Neuronal stem cell (in vitro differentiated cells): ENCODE data around the gene RPS6KA2.

Source experiments
- DNase-seq: peaks from one replicate; pipeline ENCODE4 v3.0.0-alpha.2; 2013; ENCODE audit warnings: low spot score
- H2AFZ ChIP-seq: one replicate; pipeline ENCODE4 v1.6.1; 2013; ENCODE audit warnings: mild to moderate bottlenecking, low read length, inconsistent platforms
- H2AK5ac ChIP-seq: 2 replicates; pipeline ENCODE4 v1.6.1; 2013; ENCODE audit warnings: low read depth, mild to moderate bottlenecking, inconsistent platforms, low read length, moderate library complexity, mixed read lengths
- H2BK120ac ChIP-seq: 2 replicates; pipeline ENCODE4 v1.6.1; 2013; ENCODE audit warnings: low read depth, mild to moderate bottlenecking, inconsistent platforms, low read length, moderate library complexity, mixed read lengths
- H2BK12ac ChIP-seq: one replicate; pipeline ENCODE4 v1.6.1; 2013; ENCODE audit warnings: low read length, inconsistent platforms
- H2BK15ac ChIP-seq: 2 replicates; pipeline ENCODE4 v1.6.1; 2013; ENCODE audit warnings: mild to moderate bottlenecking, low read length, inconsistent platforms, mixed read lengths
- H2BK5ac ChIP-seq: one replicate; pipeline ENCODE4 v1.6.1; 2013; ENCODE audit warnings: inconsistent platforms, mild to moderate bottlenecking, low read length, moderate library complexity
- H3K14ac ChIP-seq: one replicate; pipeline ENCODE4 v1.6.1; 2013; ENCODE audit warnings: low read length, inconsistent platforms
- H3K18ac ChIP-seq: 2 replicates; pipeline ENCODE4 v1.6.1; 2013; ENCODE audit warnings: low read length, inconsistent platforms
- H3K23ac ChIP-seq: 2 replicates; pipeline ENCODE4 v1.6.1; 2013; ENCODE audit warnings: low read depth, mild to moderate bottlenecking, mixed read lengths, low read length, inconsistent platforms; ENCODE audit not compliant: poor library complexity
- H3K27ac ChIP-seq: replicated peaks from 3 replicates; pipeline ENCODE4 v1.5.1; 2013; ENCODE audit warnings: low read length, inconsistent platforms
- H3K27me3 ChIP-seq, 3 experiments: 2 replicates each; pipeline ENCODE4 v1.6.1; 2013; ENCODE audit warnings: low read length in 3 of 3, mild to moderate bottlenecking in 2 of 3, inconsistent platforms in 1 of 3, low read depth in 1 of 3, mixed read lengths in 1 of 3, moderate library complexity in 1 of 3; ENCODE audit not compliant: control insufficient read depth in 3 of 3, insufficient read depth in 3 of 3
- H3K36me3 ChIP-seq, 2 donors: replicated peaks in 1 of 2; 2 replicates each; pipeline ENCODE4 v1.6.1; 2013; ENCODE audit warnings: low read length in 2 of 2; ENCODE audit not compliant: control insufficient read depth in 2 of 2, insufficient read depth in 2 of 2
- H3K4ac ChIP-seq: 2 replicates; pipeline ENCODE4 v1.6.1; 2013; ENCODE audit warnings: inconsistent platforms, mild to moderate bottlenecking, low read length, moderate library complexity
- H3K4me1 ChIP-seq, 2 donors: 1 replicate in 1 of 2; 2 replicates in 1 of 2; pipeline ENCODE4 v1.6.1; 2013; ENCODE audit warnings: low read length in 2 of 2, low read depth in 1 of 2; ENCODE audit not compliant: control insufficient read depth in 2 of 2, insufficient read depth in 1 of 2
- H3K4me2 ChIP-seq: one replicate; pipeline ENCODE4 v1.6.1; 2013; ENCODE audit warnings: mild to moderate bottlenecking, low read length, inconsistent platforms; ENCODE audit not compliant: insufficient read depth, poor library complexity, severe bottlenecking
- H3K4me3 ChIP-seq, 2 donors: 2 replicates each; pipeline ENCODE4 v1.5.1; 2013; ENCODE audit warnings: low read length in 2 of 2, mild to moderate bottlenecking in 2 of 2, inconsistent platforms in 1 of 2, moderate library complexity in 1 of 2
- H3K79me1 ChIP-seq: one replicate; pipeline ENCODE4 v1.6.1; 2013; ENCODE audit warnings: low read depth, mild to moderate bottlenecking, inconsistent platforms, low read length, moderate library complexity
- H3K9ac ChIP-seq: one replicate; pipeline ENCODE4 v1.6.1; 2013; ENCODE audit warnings: mild to moderate bottlenecking, low read depth, low read length, inconsistent platforms; ENCODE audit not compliant: poor library complexity
- H3K9me3 ChIP-seq, 2 donors: replicated peaks in 1 of 2; 2 replicates each; pipeline versions ENCODE3 to v1.6.1; 2013; ENCODE audit warnings: low read length in 2 of 2, mild to moderate bottlenecking in 2 of 2, inconsistent platforms in 1 of 2, low read depth in 1 of 2, mixed read lengths in 1 of 2, moderate library complexity in 1 of 2; ENCODE audit not compliant: control insufficient read depth in 2 of 2, insufficient read depth in 1 of 2
- H4K8ac ChIP-seq: one replicate; pipeline ENCODE4 v1.6.1; 2013; ENCODE audit warnings: low read depth, mild to moderate bottlenecking, inconsistent platforms, low read length, moderate library complexity
- H4K91ac ChIP-seq: one replicate; pipeline ENCODE4 v1.6.1; 2013; ENCODE audit warnings: low read length, low read depth, mild to moderate bottlenecking, inconsistent platforms; ENCODE audit not compliant: poor library complexity
- WGBS, 2 donors: extraction: QIAGEN DNeasy Blood & Tissue Kit; methylation state at CpG; one replicate each; pipeline ENCODE4 v1.1.7; 2013; ENCODE audit warnings: missing lambda C conversion rate in 2 of 2, mixed read lengths in 1 of 2; ENCODE audit not compliant: insufficient read length in 2 of 2, insufficient replicate concordance in 1 of 2; ENCODE audit errors: extremely low coverage in 2 of 2; 5-methylcytosine and 5-hydroxymethylcytosine counted together

RPS6KA2 gene

DNA sequence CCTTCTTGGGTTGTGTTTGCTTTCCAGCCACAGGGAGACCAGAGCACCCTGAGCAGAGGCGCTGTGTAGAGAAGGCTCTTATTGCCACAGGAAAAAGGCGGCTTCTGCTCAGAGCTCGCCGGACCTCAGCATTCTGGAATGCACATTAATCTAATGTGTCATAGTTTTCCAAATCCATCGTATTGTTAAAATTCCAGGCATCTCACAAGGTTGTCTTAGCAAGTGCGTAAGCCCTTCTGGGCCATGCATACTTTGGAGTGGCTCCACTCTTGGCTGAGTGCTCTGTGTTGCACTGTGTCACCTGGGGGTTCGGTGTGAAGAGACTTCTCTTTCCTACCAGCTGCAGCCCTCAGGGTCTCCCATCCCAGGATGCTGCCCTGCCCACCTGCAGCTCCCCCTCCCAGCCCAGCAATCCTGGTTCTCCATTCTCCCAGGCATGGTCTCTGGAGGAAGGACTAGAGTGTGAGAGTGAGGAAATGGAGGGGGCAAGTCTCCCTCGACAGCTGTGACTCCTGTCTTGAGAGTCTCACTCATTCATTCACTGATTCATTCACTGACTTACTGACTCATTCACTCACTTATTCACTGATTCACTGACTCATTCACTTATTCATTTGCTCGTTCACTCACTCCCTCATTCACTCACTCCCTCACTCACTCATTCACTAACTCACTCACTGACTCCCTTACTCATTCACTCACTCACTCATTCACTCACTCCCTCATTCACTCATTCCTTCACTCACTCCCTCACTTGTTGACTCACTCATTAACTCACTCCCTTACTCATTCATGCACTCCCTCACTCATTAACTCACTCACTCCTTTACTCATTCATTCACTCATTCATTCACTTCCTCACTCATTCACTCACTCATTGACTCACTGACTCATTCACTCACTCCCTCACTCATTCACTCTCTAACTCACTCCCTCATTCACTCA, 160.6 kb downstream of the RPS6KA2 start:
- Histone ChIP-seq H2AK5ac (no peak overlapping the region), H3K79me1 (no peaks in the 10 kb centered on the region), H3K23ac (no peak overlapping the region), H3K4ac (no peak overlapping the region), H3K27me3 (no peaks in the 10 kb centered on the region), H3K4me1 (no peaks in the 10 kb centered on the region), H2BK15ac (no peak overlapping the region), H4K91ac (no peak overlapping the region), H4K8ac (no peak overlapping the region), H3K27ac (no peak overlapping the region), H3K4me2 (no peak overlapping the region), H2BK12ac (no peak overlapping the region), H3K4me3 (no peak overlapping the region), H3K9ac (no peak overlapping the region), H3K36me3 (peaks cover 18 to 63% of the 10 kb centered on the region in 2 donors), H2AFZ (no peak overlapping the region), H3K9me3 (no peaks in the 10 kb centered on the region), H2BK5ac (no peak overlapping the region), H3K14ac (no peak overlapping the region), H2BK120ac (no peak overlapping the region), H3K18ac (no peak overlapping the region)
- DNase-seq, result no peak
- WGBS, 2 donors, result no CpG with 5 or more reads among the region's 9 CpGs

- Histone ChIP-seq H3K4me2 (no peak overlapping the region), H2AFZ (no peak overlapping the region), H3K79me1 (no peaks in the 10 kb centered on the region), H2BK15ac (no peak overlapping the region), H3K23ac (no peak overlapping the region), H2BK120ac (no peak overlapping the region), H4K91ac (no peak overlapping the region), H2BK12ac (no peak overlapping the region), H3K18ac (no peak overlapping the region), H3K27ac (no peak overlapping the region), H2BK5ac (no peak overlapping the region), H3K27me3 (no peaks in the 10 kb centered on the region), H3K4me3 (no peak overlapping the region), H4K8ac (no peak overlapping the region), H3K14ac (no peak overlapping the region), H3K9me3 (no peaks in the 10 kb centered on the region), H3K4me1 (no peaks in the 10 kb centered on the region), H2AK5ac (no peak overlapping the region), H3K4ac (no peak overlapping the region), H3K9ac (no peak overlapping the region), H3K36me3 (peaks cover 18 to 59% of the 10 kb centered on the region in 2 donors)
- WGBS, 2 donors, result no CpG with 5 or more reads among the region's 11 CpGs
- no peak for DNase-seq
Observed at GRCh38 chr6:166465671-166466087, 161.4 kb downstream of the RPS6KA2 start.

DNA sequence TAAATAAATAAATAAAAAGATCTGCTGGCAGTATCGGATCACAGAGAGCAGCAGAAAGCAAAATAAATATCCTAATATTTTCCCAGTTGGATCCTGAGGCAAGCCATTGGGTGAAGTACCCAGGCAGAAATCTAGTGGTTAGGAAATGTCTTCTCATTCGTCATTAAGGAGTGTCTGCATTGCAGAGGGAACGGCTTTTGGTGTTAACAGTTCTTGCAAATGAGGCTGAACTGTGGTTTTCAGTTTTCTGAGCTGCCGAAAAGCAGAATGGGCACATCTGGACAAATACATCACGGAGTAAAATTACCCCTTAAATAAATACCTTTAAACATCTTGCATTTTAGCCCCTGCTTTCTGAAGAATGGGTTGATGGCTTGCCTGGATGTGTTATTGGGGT, 162.1 kb downstream of the RPS6KA2 start:
- Histone ChIP-seq H4K8ac (no peak overlapping the region), H3K36me3 (peaks cover 18 to 59% of the 10 kb centered on the region in 2 donors), H3K27me3 (no peaks in the 10 kb centered on the region), H3K27ac (no peak overlapping the region), H3K9me3 (no peaks in the 10 kb centered on the region), H3K14ac (no peak overlapping the region), H2BK120ac (no peak overlapping the region), H3K4ac (no peak overlapping the region), H3K4me3 (no peak overlapping the region), H3K18ac (no peak overlapping the region), H3K4me1 (no peaks in the 10 kb centered on the region), H3K4me2 (no peak overlapping the region), H4K91ac (no peak overlapping the region), H3K23ac (no peak overlapping the region), H2AFZ (no peak overlapping the region), H2AK5ac (no peak overlapping the region), H3K79me1 (no peaks in the 10 kb centered on the region), H2BK5ac (no peak overlapping the region), H2BK15ac (no peak overlapping the region), H2BK12ac (no peak overlapping the region), H3K9ac (no peak overlapping the region)
- WGBS, 2 donors, result no CpG with 5 or more reads among the region's 5 CpGs
- DNase-seq, result no peak

- Histone ChIP-seq H3K23ac (no peak overlapping the region), H2AFZ (no peak overlapping the region), H3K14ac (no peak overlapping the region), H2BK15ac (no peak overlapping the region), H3K36me3 (peaks cover 15 to 56% of the 10 kb centered on the region in 2 donors), H3K27ac (no peak overlapping the region), H3K27me3 (no peaks in the 10 kb centered on the region), H4K91ac (no peak overlapping the region), H3K9ac (no peak overlapping the region), H3K4ac (no peak overlapping the region), H3K4me2 (no peak overlapping the region), H2BK5ac (no peak overlapping the region), H3K79me1 (no peaks in the 10 kb centered on the region), H3K4me1 (no peaks in the 10 kb centered on the region), H3K18ac (no peak overlapping the region), H4K8ac (no peak overlapping the region), H2BK120ac (no peak overlapping the region), H2BK12ac (no peak overlapping the region), H2AK5ac (no peak overlapping the region), H3K9me3 (no peaks in the 10 kb centered on the region), H3K4me3 (no peak overlapping the region)
- DNase-seq, result no peak
- WGBS, 2 donors, result no CpG with 5 or more reads among the region's 22 CpGs
Observed at GRCh38 chr6:166464068-166465002, 162.7 kb downstream of the RPS6KA2 start.
